ENCODE results near the gene NFIB.

Gene NFIB

DNA sequence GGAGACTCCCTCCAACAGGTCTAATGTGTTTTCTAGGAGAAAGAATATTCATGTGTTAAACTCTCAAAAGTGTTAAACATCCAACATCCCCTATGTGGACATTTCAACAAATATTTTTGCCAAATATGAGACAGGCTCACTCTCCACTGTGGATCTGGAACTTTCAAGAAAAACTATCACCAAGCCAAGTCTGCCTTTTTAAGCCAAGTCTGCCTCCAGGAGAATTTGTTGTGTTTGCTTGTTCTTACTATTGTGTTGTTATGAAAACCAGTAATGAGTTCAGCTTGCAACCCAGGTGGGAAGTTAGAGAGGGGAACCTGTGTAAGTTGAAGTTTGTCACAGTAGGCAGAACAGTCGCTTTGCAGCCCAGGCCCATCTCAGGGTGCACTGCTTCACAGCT lies 228.1 kb downstream of the NFIB start:
- no peaks in the 10 kb centered on the region for H3K9me3 Mint-ChIP-seq
- DNase-seq (ENCODE audit: low spot score in 2 of 2) (no peak), ATAC-seq (replicated peaks; ENCODE audit: extremely low read depth, poor library complexity, severe bottlenecking) (no peak)
- no peak overlapping the region for H3K27ac Mint-ChIP-seq (ENCODE audit: low read depth)
- H3K27me3 Mint-ChIP-seq: no peaks in the 10 kb centered on the region
- no peak overlapping the region for H3K4me3 Mint-ChIP-seq
- H3K4me1 Mint-ChIP-seq: no peaks in the 10 kb centered on the region
- H3K36me3 Mint-ChIP-seq (ENCODE audit: insufficient read depth): peaks cover 1% of the 10 kb centered on the region

DNA sequence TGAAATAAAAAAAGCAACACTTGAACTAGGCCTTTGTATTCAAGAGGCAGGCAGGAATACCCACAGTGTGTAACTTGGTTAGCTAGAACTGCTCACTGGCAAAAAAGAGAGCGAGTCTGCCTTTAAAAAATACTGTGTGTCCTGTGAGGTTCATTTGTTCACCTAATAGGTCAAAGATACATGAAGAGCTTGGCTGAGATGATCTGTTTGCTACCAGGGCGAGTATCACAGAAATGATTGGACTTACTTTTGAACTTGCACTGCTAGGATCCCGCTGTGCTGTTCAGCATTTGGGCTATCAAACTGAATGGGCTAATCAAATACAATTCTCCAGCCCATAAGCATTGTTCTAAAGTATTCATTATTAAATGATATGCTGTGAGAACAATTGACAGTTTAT lies 229.1 kb downstream of the NFIB start:
- DNase-seq (ENCODE audit: low spot score in 2 of 2): no peak
- ATAC-seq (replicated peaks; ENCODE audit: extremely low read depth, poor library complexity, severe bottlenecking): no peak
- Mint-ChIP-seq H3K9me3 (no peaks in the 10 kb centered on the region), H3K27ac (ENCODE audit: low read depth) (no peak overlapping the region), H3K27me3 (no peaks in the 10 kb centered on the region), H3K4me1 (no peaks in the 10 kb centered on the region), H3K36me3 (ENCODE audit: insufficient read depth) (peaks cover 1% of the 10 kb centered on the region), H3K4me3 (no peak overlapping the region)

DNA sequence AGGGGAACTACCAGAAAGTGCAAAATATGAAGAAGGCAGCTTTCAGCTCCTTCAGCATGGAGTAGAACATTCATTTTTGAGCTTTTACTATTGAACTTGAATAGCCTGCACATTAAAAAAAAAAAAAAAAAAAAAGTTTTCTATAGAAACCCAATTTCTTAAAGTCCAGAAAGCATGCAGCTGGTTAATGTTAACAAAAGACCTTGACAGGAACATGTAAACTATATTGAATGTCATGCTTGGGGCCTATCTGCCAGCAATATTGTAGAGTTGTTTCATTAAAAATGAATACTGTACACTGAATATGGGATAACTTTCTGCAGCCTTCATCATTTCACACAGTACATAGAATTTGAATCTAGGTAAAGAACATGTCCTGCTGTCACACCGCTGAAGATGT lies 230.6 kb downstream of the NFIB start:
- no peak for DNase-seq (ENCODE audit: low spot score in 2 of 2)
- Mint-ChIP-seq H3K27ac (ENCODE audit: low read depth) (no peak overlapping the region), H3K4me1 (no peaks in the 10 kb centered on the region), H3K9me3 (peaks cover 4% of the 10 kb centered on the region), H3K4me3 (no peak overlapping the region), H3K36me3 (ENCODE audit: insufficient read depth) (peaks cover 1% of the 10 kb centered on the region), H3K27me3 (no peaks in the 10 kb centered on the region)
- no peak for ATAC-seq (replicated peaks; ENCODE audit: extremely low read depth, poor library complexity, severe bottlenecking)

DNA sequence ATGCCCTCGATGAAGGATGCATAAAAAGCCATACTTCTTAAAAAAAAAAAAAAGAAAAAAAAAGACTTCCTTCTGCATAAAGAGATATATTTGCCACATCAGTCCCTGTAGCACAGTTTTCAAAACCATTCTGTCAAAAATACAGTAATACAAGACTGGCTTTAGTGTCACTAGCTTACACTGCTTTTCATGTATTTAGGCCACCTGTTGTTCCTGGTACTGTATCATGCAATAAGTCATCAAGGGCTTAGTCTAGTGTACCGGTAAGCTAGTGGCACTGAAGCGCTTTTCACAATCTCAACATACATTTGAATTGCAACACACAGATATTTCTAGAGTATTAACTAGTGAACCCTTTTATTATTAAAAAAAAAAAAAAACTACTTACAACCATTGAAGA lies 231.2 kb downstream of the NFIB start:
- DNase-seq (ENCODE audit: low spot score in 2 of 2): no peak
- H3K4me1 Mint-ChIP-seq: no peaks in the 10 kb centered on the region
- peaks cover 1% of the 10 kb centered on the region for H3K36me3 Mint-ChIP-seq (ENCODE audit: insufficient read depth)
- no peak overlapping the region for H3K27ac Mint-ChIP-seq (ENCODE audit: low read depth)
- H3K27me3 Mint-ChIP-seq: no peaks in the 10 kb centered on the region
- ATAC-seq (replicated peaks; ENCODE audit: extremely low read depth, poor library complexity, severe bottlenecking): no peak
- no peak overlapping the region for H3K4me3 Mint-ChIP-seq
- peaks cover 4% of the 10 kb centered on the region for H3K9me3 Mint-ChIP-seq

DNA sequence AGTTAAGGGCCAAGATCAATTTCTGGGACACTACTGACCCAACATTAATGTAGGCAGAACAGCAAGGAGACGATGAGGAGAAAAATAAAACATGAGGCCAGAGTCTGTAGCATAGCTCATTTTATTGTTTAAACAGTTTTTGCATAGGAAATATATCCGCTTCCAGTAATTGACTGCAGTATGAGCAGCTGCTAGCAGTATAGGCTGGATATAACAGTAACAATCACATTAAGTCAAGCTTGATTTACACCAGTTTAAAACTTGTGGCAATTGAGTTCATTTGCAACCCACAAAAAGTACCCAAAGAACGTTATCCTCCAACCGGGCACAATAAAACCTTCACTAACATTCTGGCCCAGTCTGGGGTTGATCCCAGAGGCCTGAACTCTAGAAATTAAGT lies 232.2 kb downstream of the NFIB start:
- Mint-ChIP-seq H3K9me3 (peaks cover 4% of the 10 kb centered on the region), H3K27me3 (no peaks in the 10 kb centered on the region)
- no peak for ATAC-seq (replicated peaks; ENCODE audit: extremely low read depth, poor library complexity, severe bottlenecking)

DNA sequence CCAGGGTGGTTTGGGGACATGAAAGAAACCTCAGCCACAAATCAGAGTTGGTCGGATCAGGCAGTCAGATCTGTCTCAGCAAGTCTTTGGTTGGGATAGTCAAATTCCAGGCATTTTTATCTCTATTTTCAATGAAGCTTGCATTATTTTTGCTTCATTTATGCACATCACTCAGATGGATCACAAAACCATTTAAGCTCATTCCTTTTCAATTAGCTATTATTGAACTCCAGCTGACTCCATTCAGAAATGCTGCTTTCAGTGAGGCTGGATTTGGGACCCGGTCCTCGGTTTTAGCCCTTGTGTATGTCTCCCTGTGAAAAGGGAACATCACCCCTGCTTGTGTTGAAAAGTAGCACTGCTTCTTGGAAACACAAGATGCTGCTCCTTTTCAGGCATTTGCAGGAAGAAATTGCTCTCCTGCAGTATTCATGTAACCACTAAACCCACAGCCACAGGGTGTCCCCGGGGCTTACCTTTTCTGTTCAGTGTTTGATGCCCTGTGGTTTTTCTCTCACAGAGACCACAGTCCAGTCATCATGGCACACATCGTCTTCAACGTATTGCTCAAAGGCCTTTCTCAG lies 232.9 kb downstream of the NFIB start:
- Mint-ChIP-seq H3K27ac (ENCODE audit: low read depth) (no peak overlapping the region), H3K4me1 (no peaks in the 10 kb centered on the region), H3K27me3 (no peaks in the 10 kb centered on the region), H3K9me3 (peaks cover 4% of the 10 kb centered on the region), H3K36me3 (ENCODE audit: insufficient read depth) (peaks cover 1% of the 10 kb centered on the region), H3K4me3 (no peak overlapping the region)
- no peak for ATAC-seq (replicated peaks; ENCODE audit: extremely low read depth, poor library complexity, severe bottlenecking)
- DNase-seq (ENCODE audit: low spot score in 2 of 2): no peak

More for the DNA sequence above, 232.2 kb downstream of the NFIB start:
- no peak for DNase-seq (ENCODE audit: low spot score in 2 of 2)
- peaks cover 1% of the 10 kb centered on the region for H3K36me3 Mint-ChIP-seq (ENCODE audit: insufficient read depth)
- no peak overlapping the region for H3K27ac Mint-ChIP-seq (ENCODE audit: low read depth)
- no peak overlapping the region for H3K4me3 Mint-ChIP-seq
- no peaks in the 10 kb centered on the region for H3K4me1 Mint-ChIP-seq

DNA sequence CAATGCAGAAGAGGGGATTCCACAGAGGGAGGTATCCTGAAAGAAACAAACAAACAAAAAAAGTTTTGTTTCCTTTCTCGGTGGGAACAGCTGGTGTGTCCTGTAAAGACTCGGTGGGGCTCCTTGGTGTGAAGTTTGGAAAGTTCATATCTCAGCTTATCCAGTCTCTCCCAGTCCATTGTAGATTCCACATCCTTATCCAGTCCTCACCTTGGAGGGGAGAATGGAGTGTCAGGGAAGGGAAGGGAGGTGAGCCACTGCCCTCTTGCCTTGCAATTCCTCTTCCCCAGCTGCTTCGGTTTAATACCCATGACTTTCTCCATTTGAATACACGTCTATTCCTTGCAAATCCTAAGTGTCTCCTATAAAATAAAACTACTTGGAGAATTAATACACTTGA lies 234.5 kb downstream of the NFIB start:
- Mint-ChIP-seq H3K27me3 (no peaks in the 10 kb centered on the region), H3K4me1 (no peaks in the 10 kb centered on the region), H3K27ac (ENCODE audit: low read depth) (no peak overlapping the region), H3K36me3 (ENCODE audit: insufficient read depth) (peaks cover 1% of the 10 kb centered on the region), H3K9me3 (peaks cover 4% of the 10 kb centered on the region), H3K4me3 (no peak overlapping the region)
- ATAC-seq (replicated peaks; ENCODE audit: extremely low read depth, poor library complexity, severe bottlenecking): no peak
- DNase-seq (ENCODE audit: low spot score in 2 of 2): no peak

DNA sequence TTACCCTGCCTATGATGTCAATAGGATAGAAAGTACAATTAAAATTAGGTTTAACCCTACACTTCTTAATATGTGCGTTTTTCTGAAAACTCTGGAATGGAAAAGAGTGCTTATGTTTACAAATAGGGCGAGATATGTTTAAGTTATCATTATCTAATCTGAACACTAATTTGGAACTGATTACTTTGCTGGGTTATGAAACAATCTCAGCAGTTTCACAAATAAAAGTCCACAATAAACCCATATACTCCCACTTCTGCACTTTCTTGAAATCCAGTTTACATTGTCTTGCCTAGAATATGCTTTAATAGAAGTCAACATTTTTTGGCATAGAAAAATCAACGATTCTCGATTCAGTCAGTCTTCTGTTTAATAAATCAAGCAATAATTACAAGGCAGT lies 236.3 kb downstream of the NFIB start:
- Mint-ChIP-seq H3K9me3 (peaks cover 9% of the 10 kb centered on the region), H3K36me3 (ENCODE audit: insufficient read depth) (no peaks in the 10 kb centered on the region), H3K4me3 (no peak overlapping the region), H3K27ac (ENCODE audit: low read depth) (no peak overlapping the region), H3K27me3 (no peaks in the 10 kb centered on the region), H3K4me1 (no peaks in the 10 kb centered on the region)
- ATAC-seq (replicated peaks; ENCODE audit: extremely low read depth, poor library complexity, severe bottlenecking) (no peak), DNase-seq (ENCODE audit: low spot score in 2 of 2) (no peak)

DNA sequence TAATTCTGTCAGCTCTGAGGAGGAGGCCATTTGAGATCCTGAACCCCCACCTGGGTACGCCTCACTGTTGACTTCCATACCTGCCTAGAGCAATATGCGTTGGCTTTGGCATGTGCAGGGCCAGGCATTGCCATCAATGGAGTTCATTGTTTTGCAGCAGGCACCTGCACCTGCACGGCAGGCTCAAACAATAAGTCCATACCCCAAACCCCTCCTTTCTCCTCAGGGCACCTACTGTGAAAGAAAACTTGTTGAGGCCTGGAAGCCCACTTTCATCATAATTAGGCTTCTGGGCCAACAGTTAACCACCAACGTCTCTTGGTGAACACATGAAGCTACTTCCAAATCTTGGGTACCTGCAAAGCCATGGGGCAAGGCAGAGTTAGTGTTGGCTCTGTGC lies 238.7 kb downstream of the NFIB start:
- no peak overlapping the region for H3K27ac Mint-ChIP-seq (ENCODE audit: low read depth)
- no peak for DNase-seq (ENCODE audit: low spot score in 2 of 2)
- H3K9me3 Mint-ChIP-seq: peaks cover 17% of the 10 kb centered on the region
- no peak for ATAC-seq (replicated peaks; ENCODE audit: extremely low read depth, poor library complexity, severe bottlenecking)
- no peaks in the 10 kb centered on the region for H3K27me3 Mint-ChIP-seq
- no peaks in the 10 kb centered on the region for H3K36me3 Mint-ChIP-seq (ENCODE audit: insufficient read depth)
- H3K4me1 Mint-ChIP-seq: no peaks in the 10 kb centered on the region
- no peak overlapping the region for H3K4me3 Mint-ChIP-seq

DNA sequence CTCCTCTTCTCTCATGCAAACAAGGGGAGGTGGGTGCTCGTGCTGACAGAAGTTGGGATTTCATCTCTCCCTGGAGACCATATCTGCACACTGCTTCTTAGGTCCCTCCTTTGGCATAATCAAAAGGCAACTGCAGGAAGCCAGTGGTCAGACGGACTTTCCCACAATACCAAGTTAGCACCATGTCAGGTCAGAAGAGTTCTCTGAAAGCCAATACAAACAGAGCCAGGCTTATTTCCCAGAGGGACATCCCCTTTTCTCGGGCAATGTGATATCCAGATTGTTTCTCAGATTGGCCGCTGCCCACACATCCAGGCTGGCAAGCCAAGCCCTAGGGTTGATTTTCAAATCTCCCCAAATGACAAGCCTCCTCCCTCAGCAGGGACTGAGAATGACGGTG lies 241.1 kb downstream of the NFIB start:
- no peak overlapping the region for H3K4me3 Mint-ChIP-seq
- no peaks in the 10 kb centered on the region for H3K36me3 Mint-ChIP-seq (ENCODE audit: insufficient read depth)
- H3K9me3 Mint-ChIP-seq: peaks cover 13% of the 10 kb centered on the region
- DNase-seq (ENCODE audit: low spot score in 2 of 2) (no peak), ATAC-seq (replicated peaks; ENCODE audit: extremely low read depth, poor library complexity, severe bottlenecking) (no peak)
- no peak overlapping the region for H3K27ac Mint-ChIP-seq (ENCODE audit: low read depth)
- no peaks in the 10 kb centered on the region for H3K27me3 Mint-ChIP-seq
- H3K4me1 Mint-ChIP-seq: no peaks in the 10 kb centered on the region

DNA sequence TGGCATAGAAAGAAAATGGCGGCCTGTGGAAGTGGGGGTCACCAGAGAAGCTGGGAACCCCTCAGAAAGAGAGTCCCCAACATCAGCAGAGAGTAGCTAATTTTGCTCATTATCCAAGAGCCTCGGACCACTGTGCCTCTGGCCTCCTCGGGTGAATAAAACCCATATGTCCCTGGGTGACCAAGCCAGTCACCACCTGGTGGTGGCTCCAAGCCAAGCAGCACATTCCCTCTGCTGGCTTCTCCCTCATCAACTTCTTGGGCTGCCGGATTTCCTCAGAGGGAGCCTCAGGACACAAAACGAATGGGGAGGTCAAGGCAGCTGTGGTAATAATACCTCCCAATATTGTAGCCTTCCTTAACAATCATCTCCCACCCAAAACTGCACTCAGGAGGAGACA lies 242.5 kb downstream of the NFIB start:
- H3K4me3 Mint-ChIP-seq: no peak overlapping the region
- H3K27me3 Mint-ChIP-seq: no peaks in the 10 kb centered on the region
- DNase-seq (ENCODE audit: low spot score in 2 of 2) (no peak), ATAC-seq (replicated peaks; ENCODE audit: extremely low read depth, poor library complexity, severe bottlenecking) (no peak)
- H3K27ac Mint-ChIP-seq (ENCODE audit: low read depth): no peak overlapping the region
- H3K4me1 Mint-ChIP-seq: no peaks in the 10 kb centered on the region
- peaks cover 13% of the 10 kb centered on the region for H3K9me3 Mint-ChIP-seq
- no peaks in the 10 kb centered on the region for H3K36me3 Mint-ChIP-seq (ENCODE audit: insufficient read depth)

DNA sequence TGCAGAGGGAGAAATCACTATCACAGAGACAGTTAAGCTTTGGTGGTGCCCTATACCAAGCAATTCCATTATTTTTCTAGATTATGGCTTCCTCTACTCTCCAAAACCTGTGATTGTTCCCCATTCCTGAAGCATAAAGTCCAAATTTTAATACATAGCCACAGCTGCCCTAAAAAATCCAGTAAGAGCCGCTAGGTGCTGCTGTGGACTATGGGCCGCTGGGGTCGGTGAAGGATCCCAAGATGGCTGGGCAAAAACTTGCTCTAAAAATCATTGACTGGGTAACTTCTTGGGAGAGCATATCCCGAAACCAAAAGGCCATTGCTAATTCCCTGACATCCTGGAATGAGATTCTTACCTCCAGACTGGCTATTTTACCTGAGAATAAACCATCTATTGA lies 245.3 kb downstream of the NFIB start:
- no peaks in the 10 kb centered on the region for H3K4me1 Mint-ChIP-seq
- no peaks in the 10 kb centered on the region for H3K27me3 Mint-ChIP-seq
- H3K4me3 Mint-ChIP-seq: no peak overlapping the region
- no peak for ATAC-seq (replicated peaks; ENCODE audit: extremely low read depth, poor library complexity, severe bottlenecking)
- H3K36me3 Mint-ChIP-seq (ENCODE audit: insufficient read depth): no peaks in the 10 kb centered on the region
- H3K27ac Mint-ChIP-seq (ENCODE audit: low read depth): no peak overlapping the region
- no peak for DNase-seq (ENCODE audit: low spot score in 2 of 2)
- H3K9me3 Mint-ChIP-seq: peaks cover 13% of the 10 kb centered on the region

DNA sequence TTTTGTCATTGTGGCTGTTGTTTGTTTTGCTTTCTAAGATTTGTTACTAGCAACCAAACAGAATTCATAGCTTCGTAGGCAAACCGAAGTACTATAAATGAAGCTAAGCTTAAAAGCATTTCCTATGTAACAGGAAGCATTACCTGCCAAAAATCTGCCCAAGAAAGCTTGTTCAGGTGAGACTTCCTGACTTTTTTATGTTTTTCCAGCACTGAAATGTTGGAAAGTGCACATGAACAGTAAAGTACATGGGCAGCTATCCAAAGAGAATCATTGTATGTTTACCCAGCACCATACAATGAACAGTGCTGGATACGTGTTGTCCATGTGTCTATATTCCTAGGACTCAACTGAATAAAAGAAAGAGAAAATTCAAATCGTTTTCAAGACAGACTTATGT lies 247.1 kb downstream of the NFIB start:
- ATAC-seq (replicated peaks; ENCODE audit: extremely low read depth, poor library complexity, severe bottlenecking): no peak
- Mint-ChIP-seq H3K36me3 (ENCODE audit: insufficient read depth) (no peaks in the 10 kb centered on the region), H3K4me3 (no peak overlapping the region), H3K27ac (ENCODE audit: low read depth) (no peak overlapping the region), H3K27me3 (no peaks in the 10 kb centered on the region), H3K4me1 (no peaks in the 10 kb centered on the region), H3K9me3 (peaks cover under 1% of the 10 kb centered on the region)
- no peak for DNase-seq (ENCODE audit: low spot score in 2 of 2)

DNA sequence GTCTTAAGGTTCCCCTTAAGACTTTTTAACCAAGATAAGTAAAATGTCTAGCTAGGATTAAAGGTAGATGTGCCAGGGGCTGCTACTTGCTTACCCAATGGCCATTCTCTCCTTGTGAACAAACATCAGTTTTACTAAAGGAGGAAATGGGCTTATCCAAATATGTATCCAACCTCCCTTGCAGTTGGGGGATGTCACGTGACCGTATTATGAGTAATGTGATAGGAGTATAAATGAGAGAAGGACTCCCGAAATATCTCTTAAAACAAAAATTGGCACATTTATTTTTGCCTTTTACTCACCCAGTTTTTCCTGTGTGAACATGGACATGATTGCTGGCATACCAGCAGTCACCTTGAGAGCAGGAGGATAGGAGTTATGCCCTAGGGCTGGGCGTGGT lies 247.9 kb downstream of the NFIB start:
- DNase-seq (ENCODE audit: low spot score in 2 of 2) (no peak), ATAC-seq (replicated peaks; ENCODE audit: extremely low read depth, poor library complexity, severe bottlenecking) (no peak)
- Mint-ChIP-seq H3K27me3 (no peaks in the 10 kb centered on the region), H3K27ac (ENCODE audit: low read depth) (no peak overlapping the region), H3K4me3 (no peak overlapping the region), H3K9me3 (no peaks in the 10 kb centered on the region), H3K36me3 (ENCODE audit: insufficient read depth) (no peaks in the 10 kb centered on the region), H3K4me1 (no peaks in the 10 kb centered on the region)

Data from central memory CD8-positive, alpha-beta T cell (primary cell).